Parathyroid adenoma (tissue), 2 donors: Measurements from ENCODE around the gene STAU1.
"Not testable (repeated sequence)": the region's sequence is repeated elsewhere in the genome, so short reads cannot be mapped to it uniquely, and the experiment has no call there.

Source experiments
- H2AFZ ChIP-seq: fragments of 300-600 bp; sonication (generic); one replicate; pipeline ENCODE4 v1.7.0; 2017; ENCODE audit warnings: antibody characterized with exemption, mild to moderate bottlenecking
- H3K27ac ChIP-seq: fragments of 300-600 bp; sonication (generic); one replicate; pipeline ENCODE4 v1.7.0; 2017
- H3K27me3 ChIP-seq: fragments of 300-600 bp; sonication (generic); one replicate; pipeline ENCODE4 v1.7.0; 2017; ENCODE audit warnings: low read length; ENCODE audit not compliant: control insufficient read depth, insufficient read depth
- H3K36me3 ChIP-seq: fragments of 300-600 bp; sonication (generic); one replicate; pipeline ENCODE4 v1.7.0; 2017; ENCODE audit warnings: low read length; ENCODE audit not compliant: control insufficient read depth, insufficient read depth
- H3K4me1 ChIP-seq: fragments of 300-600 bp; sonication (generic); one replicate; pipeline ENCODE4 v1.7.0; 2017; ENCODE audit warnings: control low read depth
- H3K4me2 ChIP-seq: fragments of 300-600 bp; sonication (generic); one replicate; pipeline ENCODE4 v1.7.0; 2017; ENCODE audit warnings: low read length
- H3K4me3 ChIP-seq: fragments of 300-600 bp; sonication (generic); one replicate; pipeline ENCODE4 v1.7.0; 2017; ENCODE audit warnings: low read depth, low read length
- H3K79me2 ChIP-seq: fragments of 300-600 bp; sonication (generic); one replicate; pipeline ENCODE4 v1.7.0; 2017; ENCODE audit warnings: control low read depth
- H3K9ac ChIP-seq: fragments of 300-600 bp; sonication (generic); one replicate; pipeline ENCODE4 v1.7.0; 2017; ENCODE audit warnings: mild to moderate bottlenecking
- H3K9me3 ChIP-seq: fragments of 300-600 bp; sonication (generic); one replicate; pipeline ENCODE4 v1.7.0; 2017; ENCODE audit warnings: low read length; ENCODE audit not compliant: control insufficient read depth
- CTCF ChIP-seq: fragments of 300-600 bp; sonication (generic); IDR thresholded peaks from one replicate; pipeline ENCODE4 v1.7.0; 2017; ENCODE audit warnings: antibody characterized with exemption, mild to moderate bottlenecking
- donor health status: primary hyperparathyroidism.

The STAU1 gene

GRCh38 chr20:49106328-49106727 is 81.8 kb downstream of the STAU1 start:
- Histone ChIP-seq H2AFZ (no peak overlapping the region), H3K4me2 (no peak overlapping the region), H3K9me3 (no peaks in the 10 kb centered on the region), H3K27me3 (no peaks in the 10 kb centered on the region), H3K4me3 (no peak overlapping the region), H3K4me1 (no peaks in the 10 kb centered on the region), H3K79me2 (no peaks in the 10 kb centered on the region), H3K36me3 (no peaks in the 10 kb centered on the region), H3K27ac (no peak overlapping the region), H3K9ac (no peak overlapping the region)
- TF ChIP-seq CTCF: no peak

GRCh38 chr20:49104979-49105547 is 83.1 kb downstream of the STAU1 start:
- H3K79me2 ChIP-seq, H3K9me3 ChIP-seq, H3K4me1 ChIP-seq, H3K27me3 ChIP-seq, H3K9ac ChIP-seq, H3K4me2 ChIP-seq, H3K36me3 ChIP-seq, H2AFZ ChIP-seq, H3K27ac ChIP-seq, H3K4me3 ChIP-seq: not testable (repeated sequence)

- no peak overlapping the region for H3K27ac ChIP-seq
- H3K9ac ChIP-seq: no peak overlapping the region
- H3K4me3 ChIP-seq: no peak overlapping the region
- H2AFZ ChIP-seq: no peak overlapping the region
- no peaks in the 10 kb centered on the region for H3K79me2 ChIP-seq
- TF ChIP-seq CTCF: no peak
- H3K9me3 ChIP-seq: no peaks in the 10 kb centered on the region
- no peaks in the 10 kb centered on the region for H3K27me3 ChIP-seq
- H3K36me3 ChIP-seq: no peaks in the 10 kb centered on the region
- H3K4me1 ChIP-seq: no peaks in the 10 kb centered on the region
- H3K4me2 ChIP-seq: no peak overlapping the region
Measured at GRCh38 chr20:49104365-49104648, 83.8 kb downstream of the STAU1 start.

GRCh38 chr20:49103647-49104364 is 84.3 kb downstream of the STAU1 start:
- Histone ChIP-seq H3K4me1 (no peaks in the 10 kb centered on the region), H2AFZ (no peak overlapping the region), H3K36me3 (no peaks in the 10 kb centered on the region), H3K27me3 (no peaks in the 10 kb centered on the region), H3K9me3 (no peaks in the 10 kb centered on the region), H3K9ac (no peak overlapping the region), H3K79me2 (no peaks in the 10 kb centered on the region), H3K27ac (no peak overlapping the region), H3K4me2 (no peak overlapping the region), H3K4me3 (no peak overlapping the region)
- TF ChIP-seq CTCF: no peak

GRCh38 chr20:49103019-49103418 is 85.1 kb downstream of the STAU1 start:
- Histone ChIP-seq H3K9me3 (no peaks in the 10 kb centered on the region), H2AFZ (no peak overlapping the region), H3K9ac (no peak overlapping the region), H3K4me2 (no peak overlapping the region), H3K79me2 (no peaks in the 10 kb centered on the region), H3K4me1 (no peaks in the 10 kb centered on the region), H3K36me3 (no peaks in the 10 kb centered on the region), H3K27ac (no peak overlapping the region), H3K4me3 (no peak overlapping the region), H3K27me3 (no peaks in the 10 kb centered on the region)
- no peak for TF ChIP-seq CTCF
